WTC11 (cell line): ENCODE results near the gene APBA1.

Source experiments
- CREB1 ChIP-seq: sonication (generic); formaldehyde crosslinking; IDR thresholded peaks from 2 replicates; pipeline ENCODE4 v1.8.0; 2023; ENCODE audit warnings: mild to moderate bottlenecking, missing genetic modification reagents
- GTF2I ChIP-seq: fragments of 250-450 bp; sonication (Bioruptor Pico); conservative IDR thresholded peaks from 2 replicates; pipeline ENCODE4 v1.4.0; 2021; ENCODE audit warnings: mild to moderate bottlenecking
- MXD4 ChIP-seq: fragments of 250-450 bp; sonication (Bioruptor Pico); IDR thresholded peaks from 2 replicates; pipeline ENCODE4 v1.8.0; 2021; ENCODE audit warnings: mild to moderate bottlenecking, moderate library complexity, borderline replicate concordance
- NR2C2 ChIP-seq: sonication (generic); formaldehyde crosslinking; IDR thresholded peaks from 2 replicates; pipeline ENCODE4 v1.8.0; 2022; ENCODE audit warnings: mild to moderate bottlenecking, missing genetic modification reagents
- SMAD3 ChIP-seq: sonication (generic); formaldehyde crosslinking; IDR thresholded peaks from 2 replicates; pipeline ENCODE4 v1.8.0; 2022; ENCODE audit warnings: missing genetic modification reagents, mild to moderate bottlenecking, borderline replicate concordance
- TEAD4 ChIP-seq: sonication (generic); formaldehyde crosslinking; IDR thresholded peaks from 2 replicates; pipeline ENCODE4 v1.8.0; 2022; ENCODE audit warnings: mild to moderate bottlenecking, missing genetic modification reagents
- TP53 ChIP-seq: sonication (generic); formaldehyde crosslinking; IDR thresholded peaks from 2 replicates; pipeline ENCODE4 v1.8.1; 2023; ENCODE audit warnings: mild to moderate bottlenecking, missing genetic modification reagents
- ZNF396 ChIP-seq: fragments of 250-450 bp; sonication (Bioruptor Pico); IDR thresholded peaks from 2 replicates; pipeline ENCODE4 v1.8.0; 2021; ENCODE audit warnings: mild to moderate bottlenecking, moderate library complexity, borderline replicate concordance
- TF ChIP-seq, protein P1 (sequence below): fragments of 200-600 bp; IDR thresholded peaks from 2 replicates; pipeline ENCODE4 v1.8.0; 2022; ENCODE audit warnings: antibody characterized with exemption
- TF ChIP-seq, protein P2 (sequence below): sonication (generic); formaldehyde crosslinking; conservative IDR thresholded peaks from 2 replicates; pipeline ENCODE4 v1.8.1; 2023; ENCODE audit warnings: mild to moderate bottlenecking, low read depth, missing genetic modification reagents, moderate library complexity
- TF ChIP-seq, protein P3 (sequence below): sonication (generic); formaldehyde crosslinking; IDR thresholded peaks from 2 replicates; pipeline ENCODE4 v1.8.1; 2023; ENCODE audit warnings: mild to moderate bottlenecking, missing genetic modification reagents
- TF ChIP-seq, protein P4 (sequence below): sonication (generic); formaldehyde crosslinking; IDR thresholded peaks from 2 replicates; pipeline ENCODE4 v1.8.1; 2023; ENCODE audit warnings: mild to moderate bottlenecking, missing genetic modification reagents, borderline replicate concordance
- TF ChIP-seq, protein P5 (sequence below): sonication (generic); formaldehyde crosslinking; IDR thresholded peaks from 2 replicates; pipeline ENCODE4 v1.8.1; 2022; ENCODE audit warnings: mild to moderate bottlenecking, missing genetic modification reagents, moderate library complexity, borderline replicate concordance

DNA sequence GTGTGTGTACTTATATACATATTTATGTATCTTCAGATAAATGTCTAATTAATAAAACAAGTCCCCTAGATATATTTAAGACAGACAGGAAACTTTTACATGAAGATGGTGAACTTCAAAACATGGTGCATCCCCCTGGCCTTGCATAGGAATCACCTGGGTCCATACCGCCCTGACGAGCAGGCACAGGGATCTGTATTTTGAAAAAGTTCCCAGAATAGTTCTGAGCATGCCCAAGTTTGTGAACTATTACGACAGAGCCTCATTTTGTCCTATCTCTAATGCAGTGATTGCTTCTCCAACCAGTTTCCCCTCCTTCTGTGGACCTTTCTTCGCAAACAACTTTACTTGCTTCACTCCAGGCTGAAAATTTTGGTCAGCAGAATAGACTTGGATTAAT lies 98.1 kb downstream of the APBA1 start:
- TF ChIP-seq, protein P1, sequence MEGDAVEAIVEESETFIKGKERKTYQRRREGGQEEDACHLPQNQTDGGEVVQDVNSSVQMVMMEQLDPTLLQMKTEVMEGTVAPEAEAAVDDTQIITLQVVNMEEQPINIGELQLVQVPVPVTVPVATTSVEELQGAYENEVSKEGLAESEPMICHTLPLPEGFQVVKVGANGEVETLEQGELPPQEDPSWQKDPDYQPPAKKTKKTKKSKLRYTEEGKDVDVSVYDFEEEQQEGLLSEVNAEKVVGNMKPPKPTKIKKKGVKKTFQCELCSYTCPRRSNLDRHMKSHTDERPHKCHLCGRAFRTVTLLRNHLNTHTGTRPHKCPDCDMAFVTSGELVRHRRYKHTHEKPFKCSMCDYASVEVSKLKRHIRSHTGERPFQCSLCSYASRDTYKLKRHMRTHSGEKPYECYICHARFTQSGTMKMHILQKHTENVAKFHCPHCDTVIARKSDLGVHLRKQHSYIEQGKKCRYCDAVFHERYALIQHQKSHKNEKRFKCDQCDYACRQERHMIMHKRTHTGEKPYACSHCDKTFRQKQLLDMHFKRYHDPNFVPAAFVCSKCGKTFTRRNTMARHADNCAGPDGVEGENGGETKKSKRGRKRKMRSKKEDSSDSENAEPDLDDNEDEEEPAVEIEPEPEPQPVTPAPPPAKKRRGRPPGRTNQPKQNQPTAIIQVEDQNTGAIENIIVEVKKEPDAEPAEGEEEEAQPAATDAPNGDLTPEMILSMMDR = no peak
- TF ChIP-seq GTF2I (CRISPR knock-in tag) = no peak
- no peak for TF ChIP-seq SMAD3 (CRISPR knock-in tag)
- TF ChIP-seq, protein P2, sequence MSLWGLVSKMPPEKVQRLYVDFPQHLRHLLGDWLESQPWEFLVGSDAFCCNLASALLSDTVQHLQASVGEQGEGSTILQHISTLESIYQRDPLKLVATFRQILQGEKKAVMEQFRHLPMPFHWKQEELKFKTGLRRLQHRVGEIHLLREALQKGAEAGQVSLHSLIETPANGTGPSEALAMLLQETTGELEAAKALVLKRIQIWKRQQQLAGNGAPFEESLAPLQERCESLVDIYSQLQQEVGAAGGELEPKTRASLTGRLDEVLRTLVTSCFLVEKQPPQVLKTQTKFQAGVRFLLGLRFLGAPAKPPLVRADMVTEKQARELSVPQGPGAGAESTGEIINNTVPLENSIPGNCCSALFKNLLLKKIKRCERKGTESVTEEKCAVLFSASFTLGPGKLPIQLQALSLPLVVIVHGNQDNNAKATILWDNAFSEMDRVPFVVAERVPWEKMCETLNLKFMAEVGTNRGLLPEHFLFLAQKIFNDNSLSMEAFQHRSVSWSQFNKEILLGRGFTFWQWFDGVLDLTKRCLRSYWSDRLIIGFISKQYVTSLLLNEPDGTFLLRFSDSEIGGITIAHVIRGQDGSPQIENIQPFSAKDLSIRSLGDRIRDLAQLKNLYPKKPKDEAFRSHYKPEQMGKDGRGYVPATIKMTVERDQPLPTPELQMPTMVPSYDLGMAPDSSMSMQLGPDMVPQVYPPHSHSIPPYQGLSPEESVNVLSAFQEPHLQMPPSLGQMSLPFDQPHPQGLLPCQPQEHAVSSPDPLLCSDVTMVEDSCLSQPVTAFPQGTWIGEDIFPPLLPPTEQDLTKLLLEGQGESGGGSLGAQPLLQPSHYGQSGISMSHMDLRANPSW = no peak
- no peak for TF ChIP-seq NR2C2
- no peak for TF ChIP-seq TEAD4 (CRISPR knock-in tag)
- TF ChIP-seq, protein P3, sequence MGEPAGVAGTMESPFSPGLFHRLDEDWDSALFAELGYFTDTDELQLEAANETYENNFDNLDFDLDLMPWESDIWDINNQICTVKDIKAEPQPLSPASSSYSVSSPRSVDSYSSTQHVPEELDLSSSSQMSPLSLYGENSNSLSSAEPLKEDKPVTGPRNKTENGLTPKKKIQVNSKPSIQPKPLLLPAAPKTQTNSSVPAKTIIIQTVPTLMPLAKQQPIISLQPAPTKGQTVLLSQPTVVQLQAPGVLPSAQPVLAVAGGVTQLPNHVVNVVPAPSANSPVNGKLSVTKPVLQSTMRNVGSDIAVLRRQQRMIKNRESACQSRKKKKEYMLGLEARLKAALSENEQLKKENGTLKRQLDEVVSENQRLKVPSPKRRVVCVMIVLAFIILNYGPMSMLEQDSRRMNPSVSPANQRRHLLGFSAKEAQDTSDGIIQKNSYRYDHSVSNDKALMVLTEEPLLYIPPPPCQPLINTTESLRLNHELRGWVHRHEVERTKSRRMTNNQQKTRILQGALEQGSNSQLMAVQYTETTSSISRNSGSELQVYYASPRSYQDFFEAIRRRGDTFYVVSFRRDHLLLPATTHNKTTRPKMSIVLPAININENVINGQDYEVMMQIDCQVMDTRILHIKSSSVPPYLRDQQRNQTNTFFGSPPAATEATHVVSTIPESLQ (CRISPR knock-in tag) = no peak
- no peak for TF ChIP-seq CREB1
- TF ChIP-seq MXD4 (CRISPR knock-in tag) = no peak
- TF ChIP-seq, protein P4, sequence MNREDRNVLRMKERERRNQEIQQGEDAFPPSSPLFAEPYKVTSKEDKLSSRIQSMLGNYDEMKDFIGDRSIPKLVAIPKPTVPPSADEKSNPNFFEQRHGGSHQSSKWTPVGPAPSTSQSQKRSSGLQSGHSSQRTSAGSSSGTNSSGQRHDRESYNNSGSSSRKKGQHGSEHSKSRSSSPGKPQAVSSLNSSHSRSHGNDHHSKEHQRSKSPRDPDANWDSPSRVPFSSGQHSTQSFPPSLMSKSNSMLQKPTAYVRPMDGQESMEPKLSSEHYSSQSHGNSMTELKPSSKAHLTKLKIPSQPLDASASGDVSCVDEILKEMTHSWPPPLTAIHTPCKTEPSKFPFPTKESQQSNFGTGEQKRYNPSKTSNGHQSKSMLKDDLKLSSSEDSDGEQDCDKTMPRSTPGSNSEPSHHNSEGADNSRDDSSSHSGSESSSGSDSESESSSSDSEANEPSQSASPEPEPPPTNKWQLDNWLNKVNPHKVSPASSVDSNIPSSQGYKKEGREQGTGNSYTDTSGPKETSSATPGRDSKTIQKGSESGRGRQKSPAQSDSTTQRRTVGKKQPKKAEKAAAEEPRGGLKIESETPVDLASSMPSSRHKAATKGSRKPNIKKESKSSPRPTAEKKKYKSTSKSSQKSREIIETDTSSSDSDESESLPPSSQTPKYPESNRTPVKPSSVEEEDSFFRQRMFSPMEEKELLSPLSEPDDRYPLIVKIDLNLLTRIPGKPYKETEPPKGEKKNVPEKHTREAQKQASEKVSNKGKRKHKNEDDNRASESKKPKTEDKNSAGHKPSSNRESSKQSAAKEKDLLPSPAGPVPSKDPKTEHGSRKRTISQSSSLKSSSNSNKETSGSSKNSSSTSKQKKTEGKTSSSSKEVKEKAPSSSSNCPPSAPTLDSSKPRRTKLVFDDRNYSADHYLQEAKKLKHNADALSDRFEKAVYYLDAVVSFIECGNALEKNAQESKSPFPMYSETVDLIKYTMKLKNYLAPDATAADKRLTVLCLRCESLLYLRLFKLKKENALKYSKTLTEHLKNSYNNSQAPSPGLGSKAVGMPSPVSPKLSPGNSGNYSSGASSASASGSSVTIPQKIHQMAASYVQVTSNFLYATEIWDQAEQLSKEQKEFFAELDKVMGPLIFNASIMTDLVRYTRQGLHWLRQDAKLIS (CRISPR knock-in tag) = no peak
- TF ChIP-seq TP53 = no peak
- no peak for TF ChIP-seq ZNF396 (CRISPR knock-in tag)
- TF ChIP-seq, protein P5, sequence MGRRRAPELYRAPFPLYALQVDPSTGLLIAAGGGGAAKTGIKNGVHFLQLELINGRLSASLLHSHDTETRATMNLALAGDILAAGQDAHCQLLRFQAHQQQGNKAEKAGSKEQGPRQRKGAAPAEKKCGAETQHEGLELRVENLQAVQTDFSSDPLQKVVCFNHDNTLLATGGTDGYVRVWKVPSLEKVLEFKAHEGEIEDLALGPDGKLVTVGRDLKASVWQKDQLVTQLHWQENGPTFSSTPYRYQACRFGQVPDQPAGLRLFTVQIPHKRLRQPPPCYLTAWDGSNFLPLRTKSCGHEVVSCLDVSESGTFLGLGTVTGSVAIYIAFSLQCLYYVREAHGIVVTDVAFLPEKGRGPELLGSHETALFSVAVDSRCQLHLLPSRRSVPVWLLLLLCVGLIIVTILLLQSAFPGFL (CRISPR knock-in tag) = no peak
